Neural cell (in vitro differentiated cells): ENCODE measurements around the gene SLC22A2. TPM values are rescaled to one million over a fixed set of nuclear protein-coding genes. Genes with fewer than 3 reads are reported as not detected.

ENCODE experiments used
- H2AFZ ChIP-seq: fragments of 200-600, 300-800 bp; sonication (generic), shearing (Covaris generic); 2 replicates; pipeline ENCODE4 v1.6.0; 2014; ENCODE audit warnings: low read depth, mild to moderate bottlenecking, antibody characterized with exemption, low read length, moderate library complexity
- H3F3A ChIP-seq: fragments of 200-600 bp; shearing (Covaris generic); 2 replicates; pipeline ENCODE4 v1.6.1; 2016; ENCODE audit warnings: mild to moderate bottlenecking, moderate library complexity, mixed read lengths, antibody characterized with exemption, low read length; ENCODE audit not compliant: insufficient read depth, poor library complexity, severe bottlenecking
- H3K27ac ChIP-seq: fragments of 200-600, 300-800 bp; sonication (generic), shearing (Covaris generic); 2 replicates; pipeline ENCODE4 v1.5.1; 2014; ENCODE audit warnings: mild to moderate bottlenecking, low read length, moderate library complexity
- H3K27me3 ChIP-seq: fragments of 300-800, 200-600 bp; sonication (generic), shearing (Covaris generic); 2 replicates; pipeline ENCODE4 v1.6.0; 2014; ENCODE audit warnings: mild to moderate bottlenecking, low read depth, low read length, moderate library complexity; ENCODE audit not compliant: insufficient read depth
- H3K36me3 ChIP-seq: fragments of 300-800, 200-600 bp; sonication (generic), shearing (Covaris generic); 2 replicates; pipeline ENCODE4 v1.5.1; 2014; ENCODE audit warnings: mild to moderate bottlenecking, antibody characterized with exemption, low read length, moderate library complexity; ENCODE audit not compliant: insufficient read depth
- H3K4me2 ChIP-seq: fragments of 300-800, 200-600 bp; sonication (generic), shearing (Covaris generic); 2 replicates; pipeline ENCODE4 v1.6.0; 2014; ENCODE audit warnings: mild to moderate bottlenecking, low read length
- H3K4me3 ChIP-seq: fragments of 300-800, 200-600 bp; sonication (generic), shearing (Covaris generic); 2 replicates; pipeline ENCODE4 v1.5.1; 2014; ENCODE audit warnings: mild to moderate bottlenecking, low read length, moderate library complexity
- H3K79me2 ChIP-seq: fragments of 200-600 bp; shearing (Covaris generic); replicated peaks from 2 replicates; pipeline ENCODE4 v1.6.0; 2014; ENCODE audit warnings: mild to moderate bottlenecking, low read length, moderate library complexity; ENCODE audit not compliant: insufficient read depth
- H3K9ac ChIP-seq: fragments of 300-800, 200-600 bp; sonication (generic), shearing (Covaris generic); 2 replicates; pipeline ENCODE4 v1.6.1; 2016; ENCODE audit warnings: mild to moderate bottlenecking, low read length, mixed read lengths
- H3K9me2 ChIP-seq: fragments of 200-600 bp; shearing (Covaris generic); 2 replicates; pipeline ENCODE4 v1.6.1; 2016; ENCODE audit warnings: mild to moderate bottlenecking, low read length, mixed read lengths; ENCODE audit not compliant: insufficient read depth
- H3K9me3 ChIP-seq: fragments of 200-600, 300-800 bp; sonication (generic), shearing (Covaris generic); 2 replicates; pipeline ENCODE4 v1.6.1; 2016; ENCODE audit warnings: mild to moderate bottlenecking, mixed run types, low read length, moderate library complexity, mixed read lengths
- H4K20me1 ChIP-seq: fragments of 200-600 bp; shearing (Covaris generic); 2 replicates; pipeline ENCODE4 v1.6.1; 2016; ENCODE audit warnings: mild to moderate bottlenecking, mixed run types; ENCODE audit not compliant: insufficient read depth
- CTCF ChIP-seq: fragments of 450-650 bp; IDR thresholded peaks from 2 replicates; pipeline ENCODE4 v1.5.1; 2014; ENCODE audit warnings: antibody characterized with exemption, mild to moderate bottlenecking, moderate library complexity; ENCODE audit not compliant: poor library complexity, severe bottlenecking
- EP300 ChIP-seq: fragments of 450-650 bp; conservative IDR thresholded peaks from 2 replicates; pipeline ENCODE4 v1.6.1; 2014; ENCODE audit warnings: antibody characterized with exemption, mild to moderate bottlenecking, moderate library complexity; ENCODE audit not compliant: poor library complexity, severe bottlenecking
- EZH2 ChIP-seq: fragments of 200-600, 300-800 bp; shearing (Covaris generic), sonication (generic); IDR thresholded peaks from 2 replicates; pipeline ENCODE4 v1.6.1; 2014; ENCODE audit warnings: antibody characterized with exemption, low read length, borderline replicate concordance, mild to moderate bottlenecking; ENCODE audit not compliant: insufficient read depth, poor library complexity, severe bottlenecking
- MXI1 ChIP-seq: fragments of 450-650 bp; conservative IDR thresholded peaks from 2 replicates; pipeline ENCODE4 v1.6.1; 2014; ENCODE audit warnings: antibody characterized with exemption, mild to moderate bottlenecking; ENCODE audit not compliant: poor library complexity, severe bottlenecking
- POLR2AphosphoS5 ChIP-seq: IDR thresholded peaks from 2 replicates; pipeline ENCODE4 v1.6.1; 2012
- RAD21 ChIP-seq: fragments of 450-650 bp; conservative IDR thresholded peaks from 2 replicates; pipeline ENCODE4 v1.6.1; 2014; ENCODE audit warnings: antibody characterized with exemption, mild to moderate bottlenecking, moderate library complexity
- REST ChIP-seq: IDR thresholded peaks from 2 replicates; pipeline ENCODE4 v1.6.1; 2012; ENCODE audit warnings: borderline replicate concordance
- SMC3 ChIP-seq: fragments of 450-650 bp; conservative IDR thresholded peaks from 2 replicates; pipeline ENCODE4 v1.6.1; 2014; ENCODE audit warnings: antibody characterized with exemption, mild to moderate bottlenecking, moderate library complexity; ENCODE audit not compliant: poor library complexity
- TAF1 ChIP-seq: IDR thresholded peaks from 2 replicates; pipeline ENCODE4 v1.6.1; 2012; ENCODE audit warnings: low read depth
- polyA plus RNA-seq: library from polyadenylated mRNA; depleted of rRNA; stranded (reverse); fragments of >200 nt; gene quantifications from 2 replicates; pipeline ENCODE4 v1.2.3, GENCODE V29; 2014

Gene SLC22A2
- polyA plus RNA-seq, 1 donor from 2014 or later: not detected

GRCh38 chr6:160256445-160256844, 2.2 kb downstream of the SLC22A2 start:
- no peak overlapping the region for H3K9ac ChIP-seq
- H3K9me2 ChIP-seq: no peaks in the 10 kb centered on the region
- H4K20me1 ChIP-seq: no peaks in the 10 kb centered on the region
- no peaks in the 10 kb centered on the region for H3K36me3 ChIP-seq
- no peaks in the 10 kb centered on the region for H3K79me2 ChIP-seq
- H3K27me3 ChIP-seq: no peaks in the 10 kb centered on the region
- H3F3A ChIP-seq: no peaks in the 10 kb centered on the region
- H3K4me2 ChIP-seq: no peak overlapping the region
- no peak for TF ChIP-seq EZH2
- no peak for TF ChIP-seq CTCF
- TF ChIP-seq REST: no peak
- no peak for TF ChIP-seq EP300
- no peak for TF ChIP-seq MXI1
- TF ChIP-seq SMC3: no peak
- no peak for TF ChIP-seq TAF1
- TF ChIP-seq RAD21: no peak
- no peak for TF ChIP-seq POLR2AphosphoS5
- H3K9me3 ChIP-seq: no peaks in the 10 kb centered on the region
- H3K4me3 ChIP-seq: no peak overlapping the region
- H2AFZ ChIP-seq: no peak overlapping the region
- no peak overlapping the region for H3K27ac ChIP-seq

GRCh38 chr6:160254467-160255312, 3.9 kb downstream of the SLC22A2 start:
- no peak overlapping the region for H3K4me2 ChIP-seq
- TF ChIP-seq EZH2 (no peak), EP300 (no peak), TAF1 (no peak), POLR2AphosphoS5 (no peak), SMC3 (no peak), CTCF (no peak), RAD21 (no peak), MXI1 (no peak), REST (no peak)
- H3K9me3 ChIP-seq: no peaks in the 10 kb centered on the region
- H3K79me2 ChIP-seq: no peaks in the 10 kb centered on the region
- no peaks in the 10 kb centered on the region for H3K36me3 ChIP-seq
- no peaks in the 10 kb centered on the region for H4K20me1 ChIP-seq
- no peaks in the 10 kb centered on the region for H3F3A ChIP-seq
- no peak overlapping the region for H3K4me3 ChIP-seq
- H3K27me3 ChIP-seq: no peaks in the 10 kb centered on the region
- no peak overlapping the region for H3K27ac ChIP-seq
- H3K9me2 ChIP-seq: no peaks in the 10 kb centered on the region
- H2AFZ ChIP-seq: no peak overlapping the region
- no peak overlapping the region for H3K9ac ChIP-seq
